Activated T-helper 2 cell treated with anti-CD3 and anti-CD28 coated beads, Interferon-gamma antibody, Interleukin-2, Interleukin-4, amounts not matched to agents 10 μg/mL and 5 μg/mL and 100 μg/mL, durations not matched to agents 14 hours and 24 hours and 36 hours (primary cell): ENCODE results near the gene MYO1A. TPM values are rescaled to one million over a fixed set of nuclear protein-coding genes. Genes with fewer than 3 reads are reported as not detected.

Source experiments
- total RNA-seq: library from RNA; stranded (reverse); gene quantifications from 2 replicates; pipeline ENCODE4 v1.2.3, GENCODE V29; 2022

Gene MYO1A
- total RNA-seq, 1 donor from 2014 or later = 4.2 TPM

Other genes with a start within 250 kb of the MYO1A start
- gene SDR9C7, start 115.7 kb downstream of the MYO1A start, total RNA-seq = not detected in 2 replicates
- gene RDH16, start 92.5 kb downstream of the MYO1A start, total RNA-seq = 0.30 and 0.41 TPM in 2 replicates
- gene ZBTB39, start 43.6 kb downstream of the MYO1A start, total RNA-seq = 10.5 and 10.6 TPM in 2 replicates
- not detected in 2 replicates for gene TAC3, start 33.6 kb downstream of the MYO1A start, total RNA-seq
- 79.8 and 86.7 TPM in 2 replicates for gene NEMP1, start 28.7 kb upstream of the MYO1A start, total RNA-seq
- 72.8 and 74.7 TPM in 2 replicates for gene NAB2, start 39.0 kb upstream of the MYO1A start, total RNA-seq
- 333 and 341 TPM in 2 replicates for gene STAT6, start 61.2 kb upstream of the MYO1A start, total RNA-seq
- gene LRP1, start 78.4 kb upstream of the MYO1A start, total RNA-seq = 1.8 and 2.1 TPM in 2 replicates
- gene LRP1-AS, start 97.5 kb upstream of the MYO1A start, total RNA-seq = not detected in 2 replicates
- 0.82 and 0.90 TPM in 2 replicates for gene NXPH4, start 166.7 kb upstream of the MYO1A start, total RNA-seq
- gene SHMT2, start 179.6 kb upstream of the MYO1A start, total RNA-seq = 295 and 307 TPM in 2 replicates
- 5.6 and 6.1 TPM in 2 replicates for gene STAC3, start 201.1 kb upstream of the MYO1A start, total RNA-seq